MM.1S (cell line): Measurements from ENCODE around the gene TSSK3.

Source experiments
- DNase-seq: peaks from one replicate; pipeline ENCODE4 v3.0.0-alpha.2; 2015
- H2AFZ ChIP-seq: fragments of 300-600 bp; sonication (generic); 2 replicates; pipeline ENCODE4 v1.6.0; 2016; ENCODE audit warnings: antibody characterized with exemption, low read length
- H3F3A ChIP-seq: fragments of 300-600 bp; sonication (generic); 2 replicates; pipeline ENCODE4 v1.6.1; 2016; ENCODE audit warnings: mild to moderate bottlenecking, antibody characterized with exemption, low read length, moderate library complexity, mixed read lengths; ENCODE audit not compliant: insufficient read depth
- H3K27ac ChIP-seq: fragments of 300-600 bp; sonication (generic); 2 replicates; pipeline ENCODE4 v1.5.1; 2016; ENCODE audit warnings: mild to moderate bottlenecking, low read length
- H3K27me3 ChIP-seq: fragments of 300-600 bp; sonication (generic); replicated peaks from 2 replicates; pipeline ENCODE4 v1.6.0; 2016; ENCODE audit warnings: low read length; ENCODE audit not compliant: insufficient read depth
- H3K36me3 ChIP-seq: fragments of 300-600 bp; sonication (generic); replicated peaks from 2 replicates; pipeline ENCODE4 v1.6.1; 2016; ENCODE audit warnings: mild to moderate bottlenecking, low read length, mixed read lengths; ENCODE audit not compliant: insufficient read depth
- H3K4me1 ChIP-seq: fragments of 300-600 bp; sonication (generic); 2 replicates; pipeline ENCODE4 v1.6.1; 2016; ENCODE audit warnings: low read length, mixed read lengths
- H3K4me2 ChIP-seq: fragments of 300-600 bp; sonication (generic); 2 replicates; pipeline ENCODE4 v1.6.0; 2016; ENCODE audit warnings: low read depth, low read length
- H3K4me3 ChIP-seq: fragments of 300-600 bp; sonication (generic); 2 replicates; pipeline ENCODE4 v1.5.1; 2016; ENCODE audit warnings: low read length, mixed read lengths
- H3K79me2 ChIP-seq: fragments of 300-600 bp; sonication (generic); 2 replicates; pipeline ENCODE4 v1.6.1; 2016; ENCODE audit warnings: mixed run types, low read length, mixed read lengths
- H3K9ac ChIP-seq: fragments of 300-600 bp; sonication (generic); 2 replicates; pipeline ENCODE4 v1.6.1; 2016; ENCODE audit warnings: low read length, mixed read lengths
- H3K9me2 ChIP-seq: fragments of 300-600 bp; sonication (generic); replicated peaks from 2 replicates; pipeline ENCODE4 v1.6.1; 2016; ENCODE audit warnings: mild to moderate bottlenecking, low read length, mixed read lengths; ENCODE audit not compliant: insufficient read depth
- H3K9me3 ChIP-seq: fragments of 300-600 bp; sonication (generic); replicated peaks from 2 replicates; pipeline ENCODE4 v1.6.1; 2016; ENCODE audit warnings: mild to moderate bottlenecking, low read length, mixed read lengths; ENCODE audit not compliant: insufficient read depth
- H4K20me1 ChIP-seq: fragments of 300-600 bp; sonication (generic); 2 replicates; pipeline ENCODE4 v1.6.1; 2016; ENCODE audit warnings: mild to moderate bottlenecking, low read length, moderate library complexity, mixed read lengths; ENCODE audit not compliant: insufficient read depth
- EZH2phosphoT487 ChIP-seq: fragments of 300-600 bp; sonication (generic); IDR thresholded peaks from 2 replicates; pipeline ENCODE4 v1.6.1; 2018; ENCODE audit warnings: antibody characterized with exemption, low read length
- TF ChIP-seq, protein P1 (sequence below): fragments of 300-600 bp; sonication (generic); IDR thresholded peaks from 2 replicates; pipeline ENCODE4 v1.5.1; 2016; ENCODE audit warnings: antibody characterized with exemption, low read length, mixed read lengths

The TSSK3 gene

DNA sequence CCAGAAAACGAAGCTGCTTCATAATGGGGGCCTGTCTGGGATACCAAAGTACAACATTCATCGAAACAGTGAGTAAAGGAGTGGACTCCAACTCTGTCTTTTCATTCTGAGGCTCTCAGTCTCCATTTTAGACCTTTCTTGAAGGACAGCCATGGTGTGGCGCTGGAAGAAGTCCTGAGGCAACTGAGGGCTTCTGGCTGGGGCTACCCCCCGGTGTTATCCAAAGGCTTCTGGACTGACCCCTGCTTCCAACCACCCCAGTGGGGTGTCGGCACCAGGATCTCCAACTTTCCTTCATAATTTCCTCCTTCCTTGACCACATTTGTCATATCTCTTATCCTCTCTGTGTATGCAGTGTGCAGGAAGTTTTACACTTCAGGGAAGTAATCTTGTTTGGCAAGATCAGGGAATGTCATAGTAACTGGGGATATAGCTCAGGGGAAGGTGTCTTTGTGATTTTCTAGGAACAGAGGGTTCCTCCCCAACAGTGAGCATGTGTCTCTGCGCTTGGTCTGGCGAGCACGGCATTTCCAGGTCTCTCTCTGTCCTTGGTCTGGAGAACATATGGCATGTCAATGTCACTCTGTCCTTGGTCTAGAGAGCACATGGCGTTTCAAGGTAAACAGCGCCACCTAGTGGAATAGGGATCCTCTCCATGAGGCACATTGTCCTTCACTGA is 51.3 kb downstream of the TSSK3 start:
- TF ChIP-seq, protein P1, sequence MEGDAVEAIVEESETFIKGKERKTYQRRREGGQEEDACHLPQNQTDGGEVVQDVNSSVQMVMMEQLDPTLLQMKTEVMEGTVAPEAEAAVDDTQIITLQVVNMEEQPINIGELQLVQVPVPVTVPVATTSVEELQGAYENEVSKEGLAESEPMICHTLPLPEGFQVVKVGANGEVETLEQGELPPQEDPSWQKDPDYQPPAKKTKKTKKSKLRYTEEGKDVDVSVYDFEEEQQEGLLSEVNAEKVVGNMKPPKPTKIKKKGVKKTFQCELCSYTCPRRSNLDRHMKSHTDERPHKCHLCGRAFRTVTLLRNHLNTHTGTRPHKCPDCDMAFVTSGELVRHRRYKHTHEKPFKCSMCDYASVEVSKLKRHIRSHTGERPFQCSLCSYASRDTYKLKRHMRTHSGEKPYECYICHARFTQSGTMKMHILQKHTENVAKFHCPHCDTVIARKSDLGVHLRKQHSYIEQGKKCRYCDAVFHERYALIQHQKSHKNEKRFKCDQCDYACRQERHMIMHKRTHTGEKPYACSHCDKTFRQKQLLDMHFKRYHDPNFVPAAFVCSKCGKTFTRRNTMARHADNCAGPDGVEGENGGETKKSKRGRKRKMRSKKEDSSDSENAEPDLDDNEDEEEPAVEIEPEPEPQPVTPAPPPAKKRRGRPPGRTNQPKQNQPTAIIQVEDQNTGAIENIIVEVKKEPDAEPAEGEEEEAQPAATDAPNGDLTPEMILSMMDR = peak; percentile 89
- TF ChIP-seq EZH2phosphoT487 = no peak

More for the DNA sequence above, 51.3 kb downstream of the TSSK3 start:
- Histone ChIP-seq H2AFZ (peak overlapping the region; percentile 60), H4K20me1 (no peaks in the 10 kb centered on the region), H3K36me3 (no peaks in the 10 kb centered on the region), H3K9ac (peak overlapping the region; percentile 22; the same call in 1 of the 2 replicates), H3K9me3 (no peaks in the 10 kb centered on the region), H3K4me1 (peaks cover 6% of the 10 kb centered on the region), H3K4me3 (no peak overlapping the region), H3K27ac (no peak overlapping the region), H3K79me2 (no peaks in the 10 kb centered on the region), H3F3A (no peaks in the 10 kb centered on the region), H3K27me3 (no peaks in the 10 kb centered on the region), H3K9me2 (no peaks in the 10 kb centered on the region), H3K4me2 (0 out of 2 replicates have a peak overlapping the region, but pooled peaks have one; percentile 36)
- peak; percentile 92 for DNase-seq
